Breast epithelium (tissue), 3 donors: ENCODE data around the gene ZFHX2.

Experiments used
- POLR2A ChIP-seq: fragments of 450-650 bp; IDR thresholded peaks from one replicate; pipeline ENCODE4 v1.6.1; 2016; ENCODE audit warnings: antibody characterized with exemption, mild to moderate bottlenecking, moderate library complexity
- POLR2AphosphoS5 ChIP-seq, 3 donors: sonication (generic); formaldehyde crosslinking; IDR thresholded peaks; one replicate each; pipeline ENCODE4 v1.6.1; 2017; ENCODE audit warnings: antibody characterized with exemption in 3 of 3
- TF ChIP-seq, protein P1 (sequence below), 3 donors: fragments of 450-650 bp; IDR thresholded peaks; one replicate each; pipeline ENCODE4 v1.5.1; 2016 to 2017; ENCODE audit warnings: antibody characterized with exemption in 3 of 3, mild to moderate bottlenecking in 3 of 3, moderate library complexity in 3 of 3

DNA sequence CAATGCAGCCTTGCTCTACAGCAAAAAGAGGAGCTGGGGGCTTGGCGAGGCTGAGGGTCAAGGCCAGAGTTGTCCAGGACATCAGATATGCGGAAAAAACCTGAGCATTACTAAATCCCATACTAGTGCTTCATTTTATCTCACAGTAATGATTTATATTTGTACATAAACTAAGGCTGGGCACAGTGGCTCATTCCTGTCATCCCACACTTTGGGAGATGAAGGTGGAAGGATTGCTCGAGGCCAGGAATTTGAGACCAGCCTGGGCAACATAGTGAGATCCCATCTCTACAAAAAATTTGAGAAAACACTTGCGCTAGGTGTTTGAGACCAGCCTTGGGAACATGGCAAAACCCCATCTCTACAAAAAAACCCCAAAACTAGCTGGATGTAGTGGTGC is 38.6 kb upstream of the ZFHX2 start:
- TF ChIP-seq, protein P1, sequence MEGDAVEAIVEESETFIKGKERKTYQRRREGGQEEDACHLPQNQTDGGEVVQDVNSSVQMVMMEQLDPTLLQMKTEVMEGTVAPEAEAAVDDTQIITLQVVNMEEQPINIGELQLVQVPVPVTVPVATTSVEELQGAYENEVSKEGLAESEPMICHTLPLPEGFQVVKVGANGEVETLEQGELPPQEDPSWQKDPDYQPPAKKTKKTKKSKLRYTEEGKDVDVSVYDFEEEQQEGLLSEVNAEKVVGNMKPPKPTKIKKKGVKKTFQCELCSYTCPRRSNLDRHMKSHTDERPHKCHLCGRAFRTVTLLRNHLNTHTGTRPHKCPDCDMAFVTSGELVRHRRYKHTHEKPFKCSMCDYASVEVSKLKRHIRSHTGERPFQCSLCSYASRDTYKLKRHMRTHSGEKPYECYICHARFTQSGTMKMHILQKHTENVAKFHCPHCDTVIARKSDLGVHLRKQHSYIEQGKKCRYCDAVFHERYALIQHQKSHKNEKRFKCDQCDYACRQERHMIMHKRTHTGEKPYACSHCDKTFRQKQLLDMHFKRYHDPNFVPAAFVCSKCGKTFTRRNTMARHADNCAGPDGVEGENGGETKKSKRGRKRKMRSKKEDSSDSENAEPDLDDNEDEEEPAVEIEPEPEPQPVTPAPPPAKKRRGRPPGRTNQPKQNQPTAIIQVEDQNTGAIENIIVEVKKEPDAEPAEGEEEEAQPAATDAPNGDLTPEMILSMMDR (IDR thresholded peaks at IDR 0.05) = no peak
- no peak for TF ChIP-seq POLR2AphosphoS5 (IDR thresholded peaks at IDR 0.05)
- TF ChIP-seq POLR2A = no peak
